ENCODE data around the gene CMTM5. TPM values are rescaled to one million over a fixed set of nuclear protein-coding genes. Genes with fewer than 3 reads are reported as not detected.

The CMTM5 gene
- total and polyA plus RNA-seq, 7 experiments from 2014 or later, result not detected

- Mint-ChIP-seq H3K27me3 (peaks cover 0 to 5% (median 0%) of the 10 kb centered on the region in 5 donors), H3K4me1 (peaks cover 0 to 8% (median 0%) of the 10 kb centered on the region in 7 donors), H3K9me3 (no peaks in the 10 kb centered on the region), H3K36me3 (no peaks in the 10 kb centered on the region), H3K27ac (no peak overlapping the region), H3K4me3 (no peak overlapping the region)
- DNase-seq (no peak), ATAC-seq (no peak)
- Histone ChIP-seq H3K27me3 (ENCODE audit: control insufficient read depth in 2 of 2, insufficient read depth in 2 of 2, low read length in 2 of 2) (no peaks in the 10 kb centered on the region), H3K4me1 (ENCODE audit: control insufficient read depth in 2 of 2, insufficient read depth in 2 of 2, low read length in 2 of 2) (no peaks in the 10 kb centered on the region), H3K4me3 (ENCODE audit: low read length) (no peak overlapping the region), H3K36me3 (ENCODE audit: control insufficient read depth in 2 of 3, insufficient read depth in 3 of 3, low read length in 3 of 3) (no peaks in the 10 kb centered on the region), H3K27ac (ENCODE audit: low read depth, low read length) (no peak overlapping the region), H3K9me3 (ENCODE audit: control insufficient read depth in 2 of 3, low read length in 3 of 3) (no peaks in the 10 kb centered on the region)
- POLR2A ChIA-PET, result no interaction called here
- intact Hi-C loops (cut with micrococcal nuclease), result no loop called here
- CTCF ChIA-PET, result interaction anchor here (0.7 kb wide), 1 partner anchor 53 kb away, joined by 3 read pairs; no protein-coding TSS in a partner anchor
Measured at GRCh38 chr14:23375527-23376251, 1.2 kb upstream of the CMTM5 start.

GRCh38 chr14:23377198-23377550, 328 bp downstream of the CMTM5 start:
- Histone ChIP-seq H3K27ac (ENCODE audit: low read depth, low read length) (no peak overlapping the region), H3K36me3 (ENCODE audit: control insufficient read depth in 2 of 3, insufficient read depth in 3 of 3, low read length in 3 of 3) (no peaks in the 10 kb centered on the region), H3K4me1 (ENCODE audit: control insufficient read depth in 2 of 2, insufficient read depth in 2 of 2, low read length in 2 of 2) (no peaks in the 10 kb centered on the region), H3K4me3 (ENCODE audit: low read length) (no peak overlapping the region), H3K27me3 (ENCODE audit: control insufficient read depth in 2 of 2, insufficient read depth in 2 of 2, low read length in 2 of 2) (no peaks in the 10 kb centered on the region), H3K9me3 (ENCODE audit: control insufficient read depth in 2 of 3, low read length in 3 of 3) (no peaks in the 10 kb centered on the region)
- no peak overlapping the region for H3K4me3 Mint-ChIP-seq
- ATAC-seq (no peak), DNase-seq (no peak)
- POLR2A ChIA-PET, result no interaction called here
- CTCF ChIA-PET, result interaction anchor here (1.6 kb wide), 1 partner anchor 113 kb away, joined by 4 read pairs; no protein-coding TSS in a partner anchor
- peak overlapping the region in 1 of 9 donors; percentile 4 for H3K27ac Mint-ChIP-seq
- peaks cover 0 to 8% (median 0%) of the 10 kb centered on the region in 5 donors for H3K27me3 Mint-ChIP-seq
- intact Hi-C loops (cut with micrococcal nuclease), result no loop called here
- H3K9me3 Mint-ChIP-seq, result no peaks in the 10 kb centered on the region
- peaks cover 0 to 5% (median 0%) of the 10 kb centered on the region in 7 donors for H3K4me1 Mint-ChIP-seq
- no peaks in the 10 kb centered on the region for H3K36me3 Mint-ChIP-seq

GRCh38 chr14:23377573-23378563, 1.0 kb downstream of the CMTM5 start:
- no peaks in the 10 kb centered on the region for H3K9me3 ChIP-seq (ENCODE audit: control insufficient read depth in 2 of 3, low read length in 3 of 3)
- no peak for DNase-seq
- ATAC-seq, result no peak
- no peaks in the 10 kb centered on the region for H3K4me1 ChIP-seq (ENCODE audit: control insufficient read depth in 2 of 2, insufficient read depth in 2 of 2, low read length in 2 of 2)
- Mint-ChIP-seq H3K27me3 (peaks cover 0 to 15% (median 0%) of the 10 kb centered on the region in 5 donors), H3K4me3 (no peak overlapping the region), H3K4me1 (peaks cover 0 to 3% (median 0%) of the 10 kb centered on the region in 7 donors), H3K9me3 (no peaks in the 10 kb centered on the region), H3K36me3 (no peaks in the 10 kb centered on the region), H3K27ac (no peak overlapping the region)
- CTCF ChIA-PET, result interaction anchor here (1.6 to 3.6 kb wide), 2 partner anchors 113 kb away, joined by 4 to 55 read pairs; no protein-coding TSS in a partner anchor
- H3K27me3 ChIP-seq (ENCODE audit: control insufficient read depth in 2 of 2, insufficient read depth in 2 of 2, low read length in 2 of 2), result no peaks in the 10 kb centered on the region
- no peak overlapping the region for H3K4me3 ChIP-seq (ENCODE audit: low read length)
- H3K27ac ChIP-seq (ENCODE audit: low read depth, low read length), result no peak overlapping the region
- POLR2A ChIA-PET, result no interaction called here
- H3K36me3 ChIP-seq (ENCODE audit: control insufficient read depth in 2 of 3, insufficient read depth in 3 of 3, low read length in 3 of 3), result no peaks in the 10 kb centered on the region
- intact Hi-C loops (cut with micrococcal nuclease), result no loop called here

GRCh38 chr14:23378612-23379220, 1.9 kb downstream of the CMTM5 start:
- no peak overlapping the region for H3K27ac ChIP-seq (ENCODE audit: low read depth, low read length)
- H3K9me3 Mint-ChIP-seq, result peaks cover 0 to 2% (median 0%) of the 10 kb centered on the region in 11 donors
- no peak for DNase-seq
- H3K4me1 Mint-ChIP-seq, result peaks cover 0 to 3% (median 0%) of the 10 kb centered on the region in 7 donors
- intact Hi-C loops (cut with micrococcal nuclease), result no loop called here
- no peaks in the 10 kb centered on the region for H3K36me3 Mint-ChIP-seq
- H3K4me3 ChIP-seq (ENCODE audit: low read length), result no peak overlapping the region
- no peaks in the 10 kb centered on the region for H3K36me3 ChIP-seq (ENCODE audit: control insufficient read depth in 2 of 3, insufficient read depth in 3 of 3, low read length in 3 of 3)
- no peak overlapping the region for H3K27ac Mint-ChIP-seq
- no peak overlapping the region for H3K4me3 Mint-ChIP-seq
- H3K27me3 Mint-ChIP-seq, result peaks cover 0 to 16% (median 0%) of the 10 kb centered on the region in 5 donors
- H3K9me3 ChIP-seq (ENCODE audit: control insufficient read depth in 2 of 3, low read length in 3 of 3), result no peaks in the 10 kb centered on the region
- CTCF ChIA-PET, result interaction anchor here (0.8 to 3.6 kb wide), 6 partner anchors 11 to 406 kb away, joined by 3 to 55 read pairs (median 10); partner anchors contain the start of gene CEBPE
- no peaks in the 10 kb centered on the region for H3K27me3 ChIP-seq (ENCODE audit: control insufficient read depth in 2 of 2, insufficient read depth in 2 of 2, low read length in 2 of 2)
- no peak for ATAC-seq
- POLR2A ChIA-PET, result no interaction called here
- H3K4me1 ChIP-seq (ENCODE audit: control insufficient read depth in 2 of 2, insufficient read depth in 2 of 2, low read length in 2 of 2), result no peaks in the 10 kb centered on the region

GRCh38 chr14:23379366-23380196, 2.7 kb downstream of the CMTM5 start:
- Histone ChIP-seq H3K4me1 (ENCODE audit: control insufficient read depth in 2 of 2, insufficient read depth in 2 of 2, low read length in 2 of 2) (no peaks in the 10 kb centered on the region), H3K27me3 (ENCODE audit: control insufficient read depth in 2 of 2, insufficient read depth in 2 of 2, low read length in 2 of 2) (no peaks in the 10 kb centered on the region), H3K4me3 (ENCODE audit: low read length) (no peak overlapping the region), H3K27ac (ENCODE audit: low read depth, low read length) (no peak overlapping the region), H3K36me3 (ENCODE audit: control insufficient read depth in 2 of 3, insufficient read depth in 3 of 3, low read length in 3 of 3) (no peaks in the 10 kb centered on the region), H3K9me3 (ENCODE audit: control insufficient read depth in 2 of 3, low read length in 3 of 3) (no peaks in the 10 kb centered on the region)
- ChIA-PET POLR2A (interaction anchor here (0.7 to 1.0 kb wide), 2 partner anchors 78 to 115 kb away, joined by 3 read pairs; no protein-coding TSS in a partner anchor), CTCF (interaction anchor here (0.5 to 3.6 kb wide), 22 partner anchors 9 to 746 kb away, joined by 3 to 55 read pairs (median 4); partner anchors contain the start of gene CEBPE)
- intact Hi-C loops (cut with micrococcal nuclease), result loop anchor here (1.0 to 2.0 kb wide), 8 partner anchors 51 to 311 kb away; partner anchors contain the start of gene PABPN1 (in 1 of the 2)
- Mint-ChIP-seq H3K27me3 (peaks cover 0 to 16% (median 0%) of the 10 kb centered on the region in 5 donors), H3K4me3 (no peak overlapping the region), H3K36me3 (no peaks in the 10 kb centered on the region), H3K27ac (no peak overlapping the region), H3K4me1 (peaks cover 0 to 3% (median 0%) of the 10 kb centered on the region in 7 donors), H3K9me3 (peaks cover 0 to 2% (median 0%) of the 10 kb centered on the region in 11 donors)
- ATAC-seq (peak; percentile 86), DNase-seq (peak; percentile 48 to 77 (median 68))
